HG03064 (cell line): Measurements from ENCODE around the gene FCSK.
"Not testable (repeated sequence)": the region's sequence is repeated elsewhere in the genome, so short reads cannot be mapped to it uniquely, and the experiment has no call there.

Experiments
- ATAC-seq: cut with Tn5 transposase; IDR thresholded peaks from one replicate; pipeline ENCODE4 v1.9.1; 2021; ENCODE audit warnings: low read depth; ENCODE audit not compliant: unreplicated experiment

FCSK gene

DNA sequence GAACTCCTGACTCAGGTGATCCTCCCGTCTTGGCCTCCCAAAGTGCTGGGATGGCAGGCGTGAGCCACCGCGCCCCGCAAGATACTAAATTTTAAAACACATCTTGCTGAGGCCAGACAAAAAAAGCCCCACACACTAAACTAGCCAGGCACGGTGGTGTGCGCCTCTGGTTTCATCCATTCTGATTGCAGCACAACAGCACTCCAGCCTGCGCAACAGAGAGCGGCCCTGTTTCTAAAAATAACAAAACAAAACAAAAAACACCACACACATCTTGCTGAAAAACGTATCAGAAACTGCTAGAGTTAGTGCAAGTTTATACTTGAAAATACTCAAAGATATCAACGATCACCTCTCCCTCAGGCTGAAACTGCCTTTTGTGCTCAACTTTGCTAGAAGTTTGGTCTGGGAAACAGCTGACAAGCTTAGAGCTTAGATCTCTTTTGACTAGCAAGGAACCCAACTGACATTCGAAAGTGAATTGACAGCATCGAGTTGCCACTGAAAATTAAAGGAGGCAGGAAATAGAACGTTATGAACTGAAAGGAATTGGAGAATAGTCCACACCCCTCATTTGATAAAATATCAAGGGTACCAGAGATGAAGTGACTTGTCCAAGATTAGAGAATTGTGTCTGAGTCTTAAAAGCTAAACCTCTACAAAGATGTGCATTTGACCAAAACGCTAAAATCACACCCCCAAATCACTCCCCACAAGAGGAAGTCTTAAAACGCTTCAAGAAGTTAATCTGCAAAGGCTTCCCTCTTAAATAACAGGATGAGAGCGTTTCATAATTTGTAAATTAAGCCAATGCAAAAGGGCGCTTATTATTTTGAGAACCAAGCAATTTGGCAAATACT lies 68.1 kb downstream of the FCSK start:
- ATAC-seq: no peak

DNA sequence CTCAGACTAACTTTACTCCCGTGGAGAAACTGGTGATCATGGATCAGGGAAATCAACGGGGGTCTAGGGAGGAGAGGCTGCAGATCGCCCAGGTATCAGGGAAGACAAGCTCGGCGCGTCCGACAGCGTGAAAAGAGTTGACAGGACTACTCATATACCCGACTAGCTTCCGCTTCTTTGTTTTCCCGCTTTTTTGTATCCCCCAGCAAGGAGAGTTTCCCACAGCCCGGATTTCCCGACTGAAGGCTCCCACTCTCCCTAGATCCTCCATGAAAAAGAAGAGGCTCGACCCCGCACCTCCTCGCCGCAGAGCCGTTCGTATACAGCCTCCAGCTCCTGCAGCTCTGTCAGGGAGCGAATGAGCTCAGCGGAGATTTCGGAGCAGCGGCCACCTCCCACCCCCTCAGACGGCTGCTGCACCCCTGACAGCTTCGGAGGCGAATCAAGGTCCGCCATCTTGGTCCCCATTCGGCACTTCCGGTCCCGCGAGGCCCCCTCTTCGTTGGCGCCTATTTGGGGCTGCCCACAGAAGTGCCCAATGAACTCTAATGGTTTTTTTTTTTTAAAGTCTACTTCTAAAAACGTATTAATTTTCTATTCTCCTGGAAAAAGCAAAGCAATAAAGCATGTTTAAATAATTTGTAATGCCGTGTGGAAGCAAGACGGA lies 68.8 kb downstream of the FCSK start, which contains the start of gene COG4:
TSS of gene COG4 (minus strand) at position 479 of the 667 bp plus-strand sequence. CDS start at position 468, 11 bp downstream.
- peak; percentile 51 for ATAC-seq

DNA sequence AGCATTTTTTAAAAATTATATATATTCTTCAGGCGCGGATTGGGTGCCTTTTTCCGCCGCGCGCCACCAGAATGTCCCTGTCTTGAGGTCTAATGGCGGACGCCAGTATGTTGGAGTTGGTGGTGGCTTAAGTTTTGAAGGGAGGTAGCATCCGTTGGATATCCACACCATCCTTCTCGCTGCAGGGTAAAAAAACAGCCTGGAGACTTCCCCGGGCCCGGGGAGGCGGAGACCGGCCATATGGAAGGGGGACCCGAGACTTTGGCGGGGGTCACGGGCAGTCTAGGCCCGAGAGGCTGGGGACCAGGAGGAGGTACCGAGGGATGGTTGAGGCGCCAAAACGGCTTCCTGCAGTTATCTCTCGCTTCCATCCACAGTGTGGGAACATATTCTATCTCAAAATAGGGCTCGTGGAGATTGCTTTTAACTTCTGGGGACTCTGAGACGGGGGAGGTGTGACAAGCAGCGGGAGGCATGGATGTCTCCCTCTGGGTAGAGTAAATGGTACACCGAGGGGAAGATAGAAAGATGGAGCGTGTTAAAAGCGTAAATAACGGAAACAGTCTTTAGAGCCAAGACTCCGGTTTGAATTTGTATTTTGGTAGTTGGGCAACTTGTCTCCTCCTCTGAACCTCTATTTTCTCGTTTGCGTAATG lies 69.5 kb downstream of the FCSK start, which contains the start of gene SF3B3:
TSS of gene SF3B3 (plus strand) at position 74 of the 656 bp plus-strand sequence. CDS start 2,841 bp downstream, outside the sequence.
- no peak for ATAC-seq

DNA sequence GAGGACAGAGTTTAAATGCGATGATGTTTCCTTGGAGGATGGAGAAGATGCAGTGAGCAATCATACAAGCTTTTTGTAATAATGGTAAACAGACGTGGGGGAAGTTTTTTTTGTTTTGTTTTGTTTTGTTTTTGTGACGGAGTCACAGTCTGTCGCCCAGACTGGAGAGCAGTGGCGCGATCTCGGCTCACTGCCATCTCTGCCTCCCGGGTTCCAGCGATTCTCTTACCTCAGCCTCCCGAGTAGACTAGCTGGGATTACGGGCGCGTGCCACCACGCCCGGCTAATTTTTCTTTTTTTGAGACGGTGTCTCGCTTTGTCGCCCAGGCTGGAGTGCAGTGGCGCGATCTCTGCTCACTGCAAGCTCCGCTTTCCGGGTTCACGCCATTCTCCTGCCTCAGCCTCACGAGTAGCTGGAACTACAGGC lies 70.0 kb downstream of the FCSK start:
- not testable (repeated sequence) for ATAC-seq

DNA sequence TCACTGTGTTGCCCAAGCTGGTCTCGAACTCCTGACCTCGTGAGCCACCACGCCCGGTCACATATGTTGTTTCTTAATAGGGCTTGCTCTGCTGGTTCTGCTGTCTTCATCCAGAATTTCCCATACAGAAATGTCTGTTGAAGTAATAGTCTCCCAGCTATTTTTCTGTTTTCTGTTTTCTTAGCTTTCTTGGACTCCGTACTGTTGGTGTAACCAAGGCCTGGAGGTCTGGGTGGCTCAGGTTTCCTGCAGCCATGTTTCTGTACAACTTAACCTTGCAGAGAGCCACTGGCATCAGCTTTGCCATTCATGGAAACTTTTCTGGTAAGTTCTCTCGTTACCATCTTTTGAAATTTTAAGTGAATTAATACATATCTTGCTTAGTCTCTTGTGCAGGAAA lies 72.0 kb downstream of the FCSK start:
- ATAC-seq: no peak

DNA sequence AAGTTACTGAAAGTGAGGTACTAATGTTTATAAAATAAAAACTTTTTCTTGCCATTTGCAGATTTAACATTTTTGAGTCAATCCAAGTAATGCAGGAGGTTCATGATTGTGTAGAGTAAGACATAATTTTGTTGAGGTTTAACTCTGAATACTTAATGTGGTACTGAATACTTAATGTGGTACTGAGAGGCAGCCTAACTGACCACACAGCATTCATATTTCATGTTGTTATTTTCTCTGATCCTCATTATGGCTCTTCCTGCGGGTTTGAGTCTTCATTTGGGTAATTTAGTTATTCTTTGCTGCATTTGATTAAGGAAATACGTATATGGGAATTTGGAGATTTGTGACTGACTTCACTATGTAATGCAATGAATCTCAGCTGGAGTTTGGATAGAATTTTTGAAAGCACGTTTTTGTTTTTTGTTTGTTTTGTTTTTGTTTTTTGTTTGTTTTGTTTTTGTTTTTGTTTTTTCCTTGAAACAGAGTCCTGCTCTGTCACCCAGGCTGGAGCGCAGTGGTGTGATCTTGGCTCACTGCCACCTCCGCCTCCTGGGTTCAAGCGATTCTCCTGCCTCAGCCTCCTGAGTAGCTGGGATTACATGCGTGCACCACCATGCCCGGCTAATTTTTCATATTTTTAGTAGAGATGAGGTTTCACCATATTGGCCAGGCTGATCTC lies 73.1 kb downstream of the FCSK start:
- no peak for ATAC-seq

DNA sequence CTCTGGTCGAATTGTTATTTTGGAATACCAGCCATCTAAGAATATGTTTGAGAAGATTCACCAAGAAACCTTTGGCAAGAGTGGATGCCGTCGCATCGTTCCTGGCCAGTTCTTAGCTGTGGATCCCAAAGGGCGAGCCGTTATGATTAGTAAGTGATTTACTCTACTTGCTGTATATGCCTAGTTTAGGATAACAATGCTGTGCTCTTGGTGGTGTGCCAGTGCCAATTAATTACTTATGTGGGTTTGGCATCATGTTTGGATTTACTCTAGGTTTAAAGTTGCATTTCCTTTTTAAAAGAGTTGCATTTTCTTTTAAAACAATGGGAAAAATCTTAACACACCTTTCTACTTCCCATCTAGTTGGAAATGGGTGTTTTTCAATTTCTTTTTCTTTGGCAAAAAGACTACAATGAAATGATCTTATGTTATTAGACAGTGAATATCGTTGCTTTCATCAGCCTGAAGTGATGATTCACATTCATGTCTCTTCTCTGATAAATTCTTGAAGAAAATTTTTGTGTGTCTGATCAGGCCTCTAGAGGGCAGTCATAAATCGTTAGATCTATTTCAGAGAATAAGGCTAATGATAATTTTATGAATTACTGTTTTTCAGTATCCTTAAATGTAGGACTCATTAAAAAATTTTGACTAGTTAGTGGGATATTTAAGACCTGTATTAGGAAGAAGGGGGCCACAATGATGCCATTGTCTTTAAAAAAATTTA lies 74.8 kb downstream of the FCSK start:
- no peak for ATAC-seq
